ENCODE results near the gene WDR1.

Gene WDR1

DNA sequence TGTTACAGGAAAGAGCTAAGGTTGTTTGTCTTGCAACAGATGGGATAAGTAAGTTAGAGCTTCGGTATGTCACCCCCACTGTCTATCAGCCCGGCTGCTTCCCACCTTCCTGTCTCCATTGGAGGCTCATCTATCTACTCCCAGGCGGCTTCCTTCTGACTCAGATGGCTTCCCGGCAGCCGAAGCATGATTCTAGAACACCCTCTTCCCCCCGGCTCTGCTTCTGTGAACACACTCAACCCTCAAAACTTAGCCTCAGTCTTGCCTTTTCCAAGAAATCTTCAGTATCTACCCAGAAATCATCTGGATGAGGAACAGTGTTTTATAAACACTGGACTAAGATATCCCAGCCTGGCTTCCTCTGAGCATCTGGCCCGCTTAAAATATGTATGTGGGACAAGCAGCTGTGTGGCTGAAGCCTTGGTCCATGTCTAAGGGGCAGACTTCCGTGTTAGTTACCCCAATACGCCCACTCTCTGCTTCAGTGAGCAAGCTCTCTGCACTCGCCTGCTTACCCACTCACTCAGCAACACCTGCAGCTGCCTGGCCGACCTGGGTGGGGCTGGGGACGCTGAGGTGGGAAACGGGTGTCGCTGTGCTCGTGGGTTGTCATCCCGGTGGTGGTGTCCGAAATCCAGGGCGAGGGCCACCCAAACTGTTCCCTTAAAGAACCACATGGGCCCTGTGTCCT, 83.3 kb downstream of the WDR1 start:
- H3K27ac ChIP-seq: peak overlapping the region; percentile 31 to 79 (median 70); a peak in 20 of 22 replicates
- TF ChIP-seq Cebpa-rat (IDR thresholded peaks at IDR 0.05): no peak
- H3K4me2 ChIP-seq: peak overlapping the region; percentile 77 to 92 (median 85)
- no peaks in the 10 kb centered on the region for H4K20me1 ChIP-seq
- H3K36me3 ChIP-seq: no peaks in the 10 kb centered on the region
- H3K4me3 ChIP-seq: peak overlapping the region in 4 of 10 experiments; percentile 1 to 29 (median 25); a peak in 4 of 20 replicates
- H3K27me3 ChIP-seq: no peaks in the 10 kb centered on the region
- H3K4me1 ChIP-seq: peaks cover 41 to 56% (median 45%) of the 10 kb centered on the region in 10 experiments
- peak overlapping the region; percentile 12 to 67 (median 46); a peak in 20 of 22 replicates for H3K9ac ChIP-seq
- H3K9me3 ChIP-seq (replicated peaks in 1 of 11): no peaks in the 10 kb centered on the region

DNA sequence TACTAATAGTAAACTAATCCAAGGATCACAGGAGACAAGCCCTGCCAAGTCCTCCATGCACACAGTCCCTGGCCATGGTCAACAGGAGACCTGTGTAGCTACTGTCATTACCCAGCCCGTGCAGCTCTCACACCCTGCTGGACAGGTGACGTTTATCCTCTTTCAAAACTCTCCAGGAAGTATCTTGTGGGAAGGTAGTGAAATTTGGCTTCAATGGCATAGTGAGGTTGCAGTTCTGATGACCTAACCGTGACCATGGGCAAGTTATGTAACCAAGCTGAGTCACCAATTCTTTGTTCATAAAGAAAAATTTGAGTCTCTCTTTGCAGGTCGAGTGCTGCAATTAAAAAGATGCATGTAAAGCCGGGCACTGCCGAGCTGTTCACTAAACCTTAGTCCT, 84.0 kb downstream of the WDR1 start:
- peak overlapping the region; percentile 77 to 92 (median 85) for H3K4me2 ChIP-seq
- H3K9ac ChIP-seq: peak overlapping the region in 8 of 11 experiments; percentile 38 to 67 (median 51); a peak in 12 of 22 replicates
- H3K27me3 ChIP-seq: no peaks in the 10 kb centered on the region
- no peaks in the 10 kb centered on the region for H3K9me3 ChIP-seq (replicated peaks in 1 of 11)
- H3K4me3 ChIP-seq: peak overlapping the region in 3 of 10 experiments; percentile 25 to 29 (median 25); a peak in 3 of 20 replicates
- peak in 7 of 11 experiments; percentile 17 to 64 (median 38); a peak in 6 of 22 replicates for TF ChIP-seq Cebpa-rat (IDR thresholded peaks at IDR 0.05)
- peak overlapping the region in 10 of 11 experiments; percentile 39 to 79 (median 72); a peak in 20 of 22 replicates for H3K27ac ChIP-seq
- no peaks in the 10 kb centered on the region for H4K20me1 ChIP-seq
- peaks cover 41 to 56% (median 45%) of the 10 kb centered on the region in 10 experiments for H3K4me1 ChIP-seq
- H3K36me3 ChIP-seq: no peaks in the 10 kb centered on the region

DNA sequence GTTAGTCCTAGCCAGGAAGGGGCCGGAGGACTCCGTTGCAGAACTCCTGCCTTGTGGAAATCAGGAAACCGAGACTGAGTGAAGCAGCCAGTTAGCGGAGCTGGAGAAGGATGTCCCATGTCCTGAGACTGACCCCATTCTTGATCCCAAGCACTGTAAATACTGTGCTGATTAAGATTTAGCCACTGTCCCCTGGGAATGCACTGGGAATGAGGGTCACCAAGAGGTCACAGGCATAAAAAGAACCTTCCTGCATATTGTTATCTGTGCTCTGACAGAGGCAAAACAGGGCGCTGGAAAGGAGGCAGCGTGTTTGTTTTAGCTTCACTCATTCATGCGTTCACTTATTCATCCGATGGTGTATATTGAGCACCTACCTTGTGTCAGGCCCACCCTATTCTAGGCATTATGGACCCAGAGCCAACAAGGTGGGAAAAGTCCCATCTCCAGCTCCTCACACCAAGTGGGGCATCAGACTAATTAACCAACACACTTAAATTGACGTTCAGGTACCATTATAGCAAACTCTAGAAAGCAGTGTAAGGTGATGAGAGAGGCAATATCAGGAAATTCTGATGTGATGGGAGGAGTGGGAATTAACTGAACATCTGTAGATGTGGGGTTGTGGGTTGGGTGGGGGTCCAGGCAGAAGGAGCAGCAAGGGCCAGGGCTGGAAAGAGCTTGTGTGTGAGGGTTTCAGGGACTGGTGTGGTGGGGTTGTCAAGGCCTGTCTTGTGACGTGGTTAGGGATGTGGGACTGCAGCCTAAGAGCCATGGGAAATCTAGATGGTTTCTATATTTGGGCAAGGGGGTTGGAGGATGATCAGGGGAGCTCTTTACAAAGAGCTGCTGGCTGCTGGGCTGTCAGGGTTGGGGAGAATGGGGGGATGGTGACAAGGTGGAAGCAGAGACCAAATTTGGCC, 84.7 kb downstream of the WDR1 start:
- Histone ChIP-seq H3K4me1 (peaks cover 41 to 56% (median 45%) of the 10 kb centered on the region in 10 experiments), H3K27ac (peak overlapping the region in 10 of 11 experiments; percentile 4 to 79 (median 72); a peak in 19 of 22 replicates), H3K4me2 (peak overlapping the region; percentile 77 to 92 (median 85)), H4K20me1 (no peaks in the 10 kb centered on the region), H3K9ac (no peak overlapping the region), H3K36me3 (no peaks in the 10 kb centered on the region), H3K4me3 (peak overlapping the region in 2 of 10 experiments; percentile 25; a peak in 1 of 20 replicates), H3K27me3 (no peaks in the 10 kb centered on the region), H3K9me3 (replicated peaks in 1 of 11) (no peaks in the 10 kb centered on the region)
- TF ChIP-seq Cebpa-rat (IDR thresholded peaks at IDR 0.05): no peak

GRCh38 chr4:10030972-10031667, 85.5 kb downstream of the WDR1 start:
- Histone ChIP-seq H3K27ac (peak overlapping the region in 7 of 11 experiments; percentile 56 to 79 (median 73); a peak in 10 of 22 replicates), H3K4me1 (peaks cover 42 to 61% (median 46%) of the 10 kb centered on the region in 10 experiments), H3K4me2 (peak overlapping the region; percentile 77 to 92 (median 85)), H3K27me3 (no peaks in the 10 kb centered on the region), H3K9me3 (replicated peaks in 1 of 11) (no peaks in the 10 kb centered on the region), H3K36me3 (no peaks in the 10 kb centered on the region), H3K9ac (no peak overlapping the region), H4K20me1 (no peaks in the 10 kb centered on the region), H3K4me3 (no peak overlapping the region)
- TF ChIP-seq Cebpa-rat (IDR thresholded peaks at IDR 0.05): no peak

DNA sequence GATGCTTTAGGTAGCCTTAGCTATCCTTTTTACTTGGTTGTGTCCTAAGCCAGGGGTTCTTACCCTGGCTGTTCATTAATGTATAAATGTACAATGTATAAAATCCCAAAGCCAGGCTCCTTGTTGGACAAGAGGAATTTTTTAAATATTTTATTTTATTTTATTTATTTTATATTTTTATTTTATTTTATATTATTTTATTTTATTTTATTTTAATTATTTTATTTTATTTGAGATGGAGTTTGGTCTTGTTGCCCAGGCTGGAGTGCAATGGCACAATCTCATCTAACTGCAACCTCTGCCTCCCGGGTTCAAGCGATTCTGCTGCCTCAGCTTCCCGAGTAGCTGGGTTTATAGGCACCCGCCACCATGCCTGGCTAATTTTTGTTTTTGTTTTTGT, 87.2 kb downstream of the WDR1 start:
- no peak overlapping the region for H3K27ac ChIP-seq
- H3K36me3 ChIP-seq: no peaks in the 10 kb centered on the region

DNA sequence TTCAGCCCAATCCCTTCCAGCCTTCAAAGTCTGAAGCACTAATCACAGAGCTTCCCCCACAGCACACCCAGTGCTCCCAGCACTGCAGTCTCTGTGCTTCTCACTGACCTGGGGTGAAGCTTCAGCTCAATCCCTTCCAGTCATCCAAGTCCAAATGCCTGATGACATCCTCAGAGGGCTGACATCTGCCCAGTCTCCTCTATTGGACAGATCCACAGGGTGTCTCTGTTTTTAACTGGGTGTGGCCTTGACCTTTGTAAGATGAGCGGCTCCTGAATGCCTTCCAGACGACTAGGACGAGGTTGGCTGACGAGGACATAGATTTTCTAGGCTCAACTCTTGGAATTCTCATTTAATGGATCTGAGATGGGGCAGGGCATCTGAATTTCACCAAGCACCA, 87.7 kb downstream of the WDR1 start:
- no peak overlapping the region for H3K4me3 ChIP-seq
- H3K36me3 ChIP-seq: no peaks in the 10 kb centered on the region
- no peak for TF ChIP-seq Cebpa-rat (IDR thresholded peaks at IDR 0.05)
- no peak overlapping the region for H3K4me2 ChIP-seq
- H3K4me1 ChIP-seq: peaks cover 50 to 67% (median 59%) of the 10 kb centered on the region in 10 experiments
- no peak overlapping the region for H3K27ac ChIP-seq
- no peaks in the 10 kb centered on the region for H4K20me1 ChIP-seq
- H3K9me3 ChIP-seq (replicated peaks in 1 of 11): no peaks in the 10 kb centered on the region
- H3K27me3 ChIP-seq: no peaks in the 10 kb centered on the region
- H3K9ac ChIP-seq: no peak overlapping the region

More for the DNA sequence above, 87.2 kb downstream of the WDR1 start:
- peaks cover 50 to 67% (median 59%) of the 10 kb centered on the region in 10 experiments for H3K4me1 ChIP-seq
- H3K27me3 ChIP-seq: no peaks in the 10 kb centered on the region
- TF ChIP-seq Cebpa-rat (IDR thresholded peaks at IDR 0.05): no peak
- no peak overlapping the region for H3K4me2 ChIP-seq
- H3K4me3 ChIP-seq: no peak overlapping the region
- no peaks in the 10 kb centered on the region for H3K9me3 ChIP-seq (replicated peaks in 1 of 11)
- no peak overlapping the region for H3K9ac ChIP-seq
- no peaks in the 10 kb centered on the region for H4K20me1 ChIP-seq

GRCh38 chr4:10026485-10026884, 90.1 kb downstream of the WDR1 start:
- peak overlapping the region in 2 of 11 experiments; percentile 97 to 98; a peak in 1 of 22 replicates for H3K4me2 ChIP-seq
- no peak overlapping the region for H3K9ac ChIP-seq
- H4K20me1 ChIP-seq: no peaks in the 10 kb centered on the region
- H3K27me3 ChIP-seq: no peaks in the 10 kb centered on the region
- no peaks in the 10 kb centered on the region for H3K36me3 ChIP-seq
- H3K4me3 ChIP-seq: no peak overlapping the region
- no peak for TF ChIP-seq Cebpa-rat (IDR thresholded peaks at IDR 0.05)
- H3K27ac ChIP-seq: no peak overlapping the region
- no peaks in the 10 kb centered on the region for H3K9me3 ChIP-seq (replicated peaks in 1 of 11)
- peaks cover 50 to 67% (median 59%) of the 10 kb centered on the region in 10 experiments for H3K4me1 ChIP-seq

- H3K4me3 ChIP-seq: no peak overlapping the region
- no peak overlapping the region for H3K9ac ChIP-seq
- peak overlapping the region in 9 of 11 experiments; percentile 1 to 94 (median 31); a peak in 8 of 22 replicates for H3K27ac ChIP-seq
- H4K20me1 ChIP-seq: no peaks in the 10 kb centered on the region
- peak overlapping the region; percentile 43 to 98 (median 93); a peak in 20 of 22 replicates for H3K4me2 ChIP-seq
- H3K9me3 ChIP-seq (replicated peaks in 1 of 11): no peaks in the 10 kb centered on the region
- no peaks in the 10 kb centered on the region for H3K27me3 ChIP-seq
- no peaks in the 10 kb centered on the region for H3K36me3 ChIP-seq
- peaks cover 51 to 67% (median 59%) of the 10 kb centered on the region in 10 experiments for H3K4me1 ChIP-seq
- no peak for TF ChIP-seq Cebpa-rat (IDR thresholded peaks at IDR 0.05)
These were observed 91.3 kb downstream of the WDR1 start for GRCh38 chr4:10025230-10025806.

Data from BLaER1 treated with 17β-estradiol and CSF1 and Interleukin-3, amounts not matched to agents 10 nM and 100 nM (cell line).